Brain microvascular endothelial cell (primary cell): ENCODE results near the gene ANGPTL1.

Experiments used
- DNase-seq: peaks from one replicate; pipeline ENCODE4 v3.0.0-alpha.2; 2020
- H3K27ac ChIP-seq: fragments of 250-450 bp; sonication (Bioruptor Pico); 2 replicates; pipeline ENCODE4 v1.5.1; 2020; ENCODE audit warnings: mild to moderate bottlenecking, moderate library complexity
- H3K27me3 ChIP-seq: fragments of 250-450 bp; sonication (Bioruptor Pico); replicated peaks from 2 replicates; pipeline ENCODE4 v1.5.1; 2020; ENCODE audit warnings: mild to moderate bottlenecking
- H3K36me3 ChIP-seq: fragments of 250-450 bp; sonication (Bioruptor Pico); replicated peaks from 2 replicates; pipeline ENCODE4 v1.5.1; 2020; ENCODE audit warnings: mild to moderate bottlenecking
- H3K4me3 ChIP-seq: 2 replicates; pipeline ENCODE4 v1.5.1; 2011; ENCODE audit warnings: low read depth, mild to moderate bottlenecking, control low read depth, low read length, moderate library complexity
- CTCF ChIP-seq: IDR thresholded peaks from 2 replicates; pipeline ENCODE4 v1.5.1; 2011; ENCODE audit warnings: low read depth, mild to moderate bottlenecking, moderate library complexity, low read length, control low read depth, inconsistent platforms; ENCODE audit errors: missing control alignments
- in situ Hi-C: cut with HindIII; loops from 2 replicates; pipeline ENCODE4 v1.10.0; 2017; ENCODE audit warnings: low sequenced_read_pairs, low pct_ligation_motif_present

Gene ANGPTL1, protein sequence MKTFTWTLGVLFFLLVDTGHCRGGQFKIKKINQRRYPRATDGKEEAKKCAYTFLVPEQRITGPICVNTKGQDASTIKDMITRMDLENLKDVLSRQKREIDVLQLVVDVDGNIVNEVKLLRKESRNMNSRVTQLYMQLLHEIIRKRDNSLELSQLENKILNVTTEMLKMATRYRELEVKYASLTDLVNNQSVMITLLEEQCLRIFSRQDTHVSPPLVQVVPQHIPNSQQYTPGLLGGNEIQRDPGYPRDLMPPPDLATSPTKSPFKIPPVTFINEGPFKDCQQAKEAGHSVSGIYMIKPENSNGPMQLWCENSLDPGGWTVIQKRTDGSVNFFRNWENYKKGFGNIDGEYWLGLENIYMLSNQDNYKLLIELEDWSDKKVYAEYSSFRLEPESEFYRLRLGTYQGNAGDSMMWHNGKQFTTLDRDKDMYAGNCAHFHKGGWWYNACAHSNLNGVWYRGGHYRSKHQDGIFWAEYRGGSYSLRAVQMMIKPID

DNA sequence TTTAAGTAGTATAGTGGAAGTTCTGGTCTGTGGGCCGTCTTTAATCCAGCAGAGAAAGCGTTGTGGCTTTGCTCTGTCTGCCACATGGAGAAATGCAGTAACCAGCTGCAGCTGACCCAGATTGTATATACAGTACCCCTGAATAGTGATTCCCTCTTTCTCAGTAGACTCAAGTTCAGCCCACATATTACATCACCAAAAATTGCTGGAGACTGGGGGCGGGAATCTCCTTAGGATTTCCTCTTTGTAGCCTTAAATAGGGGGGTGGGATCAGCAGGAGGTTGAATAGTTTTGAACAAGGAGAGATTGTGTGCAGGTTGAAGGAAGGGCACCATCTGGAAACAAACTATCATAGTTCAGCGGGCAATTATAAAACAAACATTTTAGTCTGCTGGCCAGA lies at the start of gene ANGPTL1:
Gene ANGPTL1, minus strand, starts transcription at position 134 of the 400 bp plus-strand sequence. CDS start 5,301 bp downstream, outside the sequence.
- Histone ChIP-seq H3K4me3 (no peak within 1 kb of the TSS), H3K36me3 (no peaks in the 10 kb centered on the region), H3K27ac (no peak within 1 kb of the TSS), H3K27me3 (no peaks in the 10 kb centered on the region)
- in situ Hi-C loops: no loop called here
- DNase-seq: peak; percentile 13
- no peak for TF ChIP-seq CTCF

- no peak overlapping the region for H3K4me3 ChIP-seq
- TF ChIP-seq CTCF: no peak
- no peak for DNase-seq
- peaks cover 3% of the 10 kb centered on the region for H3K36me3 ChIP-seq
- H3K27ac ChIP-seq: no peak overlapping the region
- in situ Hi-C loops: no loop called here
- H3K27me3 ChIP-seq: no peaks in the 10 kb centered on the region
These were observed 48.7 kb upstream of the ANGPTL1 start for GRCh38 chr1:178919581-178919980.

DNA sequence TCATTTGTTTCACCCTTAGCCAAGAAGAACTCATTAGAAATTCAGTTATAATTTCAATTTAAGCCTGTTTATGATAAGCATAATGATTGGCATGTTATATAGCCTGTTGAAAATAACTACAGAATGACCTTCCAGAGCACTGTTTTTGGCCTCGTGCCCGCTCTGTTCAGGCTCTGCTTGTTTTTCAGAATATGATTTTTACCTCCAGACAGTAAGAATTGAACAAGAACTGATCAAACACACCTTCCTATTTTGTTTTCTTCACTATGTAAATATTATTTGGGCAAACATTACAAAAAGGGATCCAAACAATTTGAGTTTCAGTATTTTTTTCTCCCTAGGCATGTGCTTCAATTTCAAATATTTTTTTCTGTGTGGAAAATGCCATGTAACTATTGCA lies 48.1 kb upstream of the ANGPTL1 start:
- H3K27ac ChIP-seq: no peak overlapping the region
- peaks cover 3% of the 10 kb centered on the region for H3K36me3 ChIP-seq
- in situ Hi-C loops: no loop called here
- no peaks in the 10 kb centered on the region for H3K27me3 ChIP-seq
- H3K4me3 ChIP-seq: no peak overlapping the region
- TF ChIP-seq CTCF: no peak
- DNase-seq: no peak

DNA sequence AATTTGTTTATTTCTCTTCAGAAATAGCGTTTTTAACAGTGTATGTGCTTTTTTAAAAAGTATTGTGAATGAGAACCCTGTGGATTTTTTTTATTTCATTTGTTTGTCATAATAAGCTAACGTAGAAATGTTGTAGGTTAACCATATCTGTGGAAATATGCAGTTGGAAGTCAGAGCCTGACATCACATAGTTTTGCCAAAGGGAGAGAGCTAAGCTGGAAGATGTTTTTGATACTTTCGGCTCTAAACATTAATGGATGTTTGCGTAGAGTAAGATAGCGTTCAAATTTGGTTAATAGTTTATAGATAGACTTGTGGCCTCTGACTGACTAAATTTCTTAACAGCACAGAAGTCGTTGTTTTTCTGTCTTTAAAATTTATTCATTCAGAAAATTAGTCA lies 47.4 kb upstream of the ANGPTL1 start:
- Histone ChIP-seq H3K36me3 (peaks cover 3% of the 10 kb centered on the region), H3K4me3 (no peak overlapping the region)
- in situ Hi-C loops: no loop called here

GRCh38 chr1:178916448-178917174 lies 45.7 kb upstream of the ANGPTL1 start:
- TF ChIP-seq CTCF: no peak
- in situ Hi-C loops: no loop called here

More for the DNA sequence above, 47.4 kb upstream of the ANGPTL1 start:
- TF ChIP-seq CTCF: no peak
- no peak for DNase-seq
- H3K27me3 ChIP-seq: no peaks in the 10 kb centered on the region
- H3K27ac ChIP-seq: no peak overlapping the region

More at GRCh38 chr1:178916448-178917174, 45.7 kb upstream of the ANGPTL1 start:
- Histone ChIP-seq H3K27me3 (no peaks in the 10 kb centered on the region), H3K4me3 (no peak overlapping the region), H3K36me3 (peaks cover 3% of the 10 kb centered on the region), H3K27ac (no peak overlapping the region)
- DNase-seq: no peak
